CD4-positive, alpha-beta T cell treated with Interleukin-4 for 1 hour (primary cell): ENCODE data around the gene DDX41.

ENCODE experiments used
- DNase-seq, 2 donors: peaks; one replicate each; pipeline ENCODE4 v3.0.0-alpha.2; 2020 to 2022

Gene DDX41

DNA sequence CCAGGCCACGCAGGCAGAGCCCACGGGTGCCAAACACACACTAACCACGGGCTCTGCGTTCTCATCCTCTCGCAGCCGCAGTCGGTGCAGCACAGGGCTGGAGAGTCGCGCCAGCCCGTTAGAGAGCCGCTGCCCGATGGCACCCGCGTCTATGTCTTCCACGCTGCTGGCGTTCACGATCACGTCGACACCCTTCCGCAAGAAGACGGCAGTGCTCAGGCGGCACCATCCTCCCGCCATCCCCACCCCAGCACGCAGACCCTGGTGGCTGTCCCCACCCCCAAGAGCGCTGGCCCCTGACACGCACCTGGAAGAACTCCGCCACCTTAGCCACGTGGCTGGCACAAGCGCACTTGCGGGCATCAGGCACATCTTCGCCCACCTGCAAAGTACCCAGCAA lies 49.3 kb downstream of the DDX41 start:
- no peak for DNase-seq

GRCh38 chr5:177466861-177467260 lies 49.9 kb downstream of the DDX41 start:
- no peak for DNase-seq

GRCh38 chr5:177465044-177465443 lies 51.7 kb downstream of the DDX41 start:
- no peak for DNase-seq

- peak in 1 of 2 donors; percentile 56 for DNase-seq
Measured at GRCh38 chr5:177462021-177462670, 54.6 kb downstream of the DDX41 start.
